Measurements from ENCODE around the gene ZNF394.

ZNF394 gene

DNA sequence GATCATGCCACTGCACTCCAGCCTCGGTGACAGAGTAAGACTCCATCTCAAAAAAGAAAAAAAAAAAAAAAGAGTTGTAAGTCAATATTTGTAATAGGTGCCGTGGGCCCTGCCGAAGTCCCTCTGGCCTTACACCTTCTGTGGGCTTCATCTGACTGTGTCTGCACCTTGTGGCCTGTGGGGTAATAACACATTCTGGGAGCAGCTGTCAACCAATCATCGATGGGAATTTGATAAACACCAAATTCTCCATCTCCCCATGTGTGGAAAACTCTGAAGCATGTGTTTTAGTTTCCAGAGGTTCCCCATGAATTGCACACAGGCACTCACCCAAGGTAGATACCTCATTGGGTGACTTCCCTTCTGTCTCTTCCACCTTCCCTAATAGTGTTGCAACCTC is 10.8 kb downstream of the ZNF394 start:
- peaks cover 8% of the 10 kb centered on the region for H3K9me3 ChIP-seq (ENCODE audit: control insufficient read depth, insufficient read depth, low read length)
- H3K4me3 ChIP-seq (ENCODE audit: low read length) = no peak overlapping the region
- H4K20me1 ChIP-seq (ENCODE audit: control insufficient read depth, insufficient read depth, low read depth, low read length) = no peaks in the 10 kb centered on the region
- peaks cover 5% of the 10 kb centered on the region; the same call in 1 of the 2 replicates for H3F3A ChIP-seq (ENCODE audit: control insufficient read depth, insufficient read depth)
- no peak for TF ChIP-seq EZH2phosphoT487 (IDR thresholded peaks at IDR 0.05; ENCODE audit: borderline replicate concordance, low read length)
- TF ChIP-seq, protein P1, sequence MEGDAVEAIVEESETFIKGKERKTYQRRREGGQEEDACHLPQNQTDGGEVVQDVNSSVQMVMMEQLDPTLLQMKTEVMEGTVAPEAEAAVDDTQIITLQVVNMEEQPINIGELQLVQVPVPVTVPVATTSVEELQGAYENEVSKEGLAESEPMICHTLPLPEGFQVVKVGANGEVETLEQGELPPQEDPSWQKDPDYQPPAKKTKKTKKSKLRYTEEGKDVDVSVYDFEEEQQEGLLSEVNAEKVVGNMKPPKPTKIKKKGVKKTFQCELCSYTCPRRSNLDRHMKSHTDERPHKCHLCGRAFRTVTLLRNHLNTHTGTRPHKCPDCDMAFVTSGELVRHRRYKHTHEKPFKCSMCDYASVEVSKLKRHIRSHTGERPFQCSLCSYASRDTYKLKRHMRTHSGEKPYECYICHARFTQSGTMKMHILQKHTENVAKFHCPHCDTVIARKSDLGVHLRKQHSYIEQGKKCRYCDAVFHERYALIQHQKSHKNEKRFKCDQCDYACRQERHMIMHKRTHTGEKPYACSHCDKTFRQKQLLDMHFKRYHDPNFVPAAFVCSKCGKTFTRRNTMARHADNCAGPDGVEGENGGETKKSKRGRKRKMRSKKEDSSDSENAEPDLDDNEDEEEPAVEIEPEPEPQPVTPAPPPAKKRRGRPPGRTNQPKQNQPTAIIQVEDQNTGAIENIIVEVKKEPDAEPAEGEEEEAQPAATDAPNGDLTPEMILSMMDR (IDR thresholded peaks at IDR 0.05; ENCODE audit: low read depth, low read length, poor library complexity, severe bottlenecking) = no peak
- H3K9me2 ChIP-seq (replicated peaks; ENCODE audit: control insufficient read depth, low read length) = no peaks in the 10 kb centered on the region
- H3K79me2 ChIP-seq (ENCODE audit: control insufficient read depth, low read length) = peaks cover 23% of the 10 kb centered on the region
- peaks cover 42% of the 10 kb centered on the region for H3K36me3 ChIP-seq (ENCODE audit: control insufficient read depth, low read length)
- no peak overlapping the region for H3K4me2 ChIP-seq (ENCODE audit: low read length)
- H3K27me3 ChIP-seq (ENCODE audit: control insufficient read depth, low read length) = no peaks in the 10 kb centered on the region
- no peaks in the 10 kb centered on the region for H3K4me1 ChIP-seq (ENCODE audit: control insufficient read depth, low read length)
- H3K27ac ChIP-seq (ENCODE audit: low read depth, low read length) = no peak overlapping the region

DNA sequence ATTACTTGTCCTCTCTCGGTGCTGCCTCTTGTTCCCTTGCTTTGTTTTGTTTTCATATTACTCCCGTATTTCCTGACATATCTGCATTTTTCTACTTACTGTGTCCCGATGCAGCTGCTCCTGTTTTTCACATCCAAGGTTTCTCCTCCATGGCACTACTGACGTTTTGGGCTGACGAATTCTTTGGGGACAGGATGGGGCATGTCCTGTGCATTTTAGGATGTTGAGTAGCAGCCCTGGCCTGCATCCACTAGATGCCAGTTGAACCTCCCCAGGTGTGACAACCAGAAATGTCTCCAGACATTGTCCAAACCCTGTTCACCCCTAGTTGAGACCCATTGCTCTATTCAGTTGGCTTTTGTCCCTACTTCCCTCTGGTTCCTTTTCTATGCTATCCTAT is 15.0 kb downstream of the ZNF394 start:
- Histone ChIP-seq H3F3A (ENCODE audit: control insufficient read depth, insufficient read depth) (0 out of 2 replicates have a peak, but pooled peaks cover 5% of the 10 kb centered on the region), H3K4me1 (ENCODE audit: control insufficient read depth, low read length) (no peaks in the 10 kb centered on the region), H3K9me3 (ENCODE audit: control insufficient read depth, insufficient read depth, low read length) (no peaks in the 10 kb centered on the region), H3K27ac (ENCODE audit: low read depth, low read length) (no peak overlapping the region), H4K20me1 (ENCODE audit: control insufficient read depth, insufficient read depth, low read depth, low read length) (no peaks in the 10 kb centered on the region), H3K27me3 (ENCODE audit: control insufficient read depth, low read length) (no peaks in the 10 kb centered on the region), H3K79me2 (ENCODE audit: control insufficient read depth, low read length) (peaks cover 15% of the 10 kb centered on the region), H3K36me3 (ENCODE audit: control insufficient read depth, low read length) (peaks cover 43% of the 10 kb centered on the region), H3K4me3 (ENCODE audit: low read length) (no peak overlapping the region), H3K9me2 (replicated peaks; ENCODE audit: control insufficient read depth, low read length) (no peaks in the 10 kb centered on the region), H3K4me2 (ENCODE audit: low read length) (no peak overlapping the region)
- TF ChIP-seq, protein P1 (IDR thresholded peaks at IDR 0.05; ENCODE audit: low read depth, low read length, poor library complexity, severe bottlenecking) = no peak
- no peak for TF ChIP-seq EZH2phosphoT487 (IDR thresholded peaks at IDR 0.05; ENCODE audit: borderline replicate concordance, low read length)

DNA sequence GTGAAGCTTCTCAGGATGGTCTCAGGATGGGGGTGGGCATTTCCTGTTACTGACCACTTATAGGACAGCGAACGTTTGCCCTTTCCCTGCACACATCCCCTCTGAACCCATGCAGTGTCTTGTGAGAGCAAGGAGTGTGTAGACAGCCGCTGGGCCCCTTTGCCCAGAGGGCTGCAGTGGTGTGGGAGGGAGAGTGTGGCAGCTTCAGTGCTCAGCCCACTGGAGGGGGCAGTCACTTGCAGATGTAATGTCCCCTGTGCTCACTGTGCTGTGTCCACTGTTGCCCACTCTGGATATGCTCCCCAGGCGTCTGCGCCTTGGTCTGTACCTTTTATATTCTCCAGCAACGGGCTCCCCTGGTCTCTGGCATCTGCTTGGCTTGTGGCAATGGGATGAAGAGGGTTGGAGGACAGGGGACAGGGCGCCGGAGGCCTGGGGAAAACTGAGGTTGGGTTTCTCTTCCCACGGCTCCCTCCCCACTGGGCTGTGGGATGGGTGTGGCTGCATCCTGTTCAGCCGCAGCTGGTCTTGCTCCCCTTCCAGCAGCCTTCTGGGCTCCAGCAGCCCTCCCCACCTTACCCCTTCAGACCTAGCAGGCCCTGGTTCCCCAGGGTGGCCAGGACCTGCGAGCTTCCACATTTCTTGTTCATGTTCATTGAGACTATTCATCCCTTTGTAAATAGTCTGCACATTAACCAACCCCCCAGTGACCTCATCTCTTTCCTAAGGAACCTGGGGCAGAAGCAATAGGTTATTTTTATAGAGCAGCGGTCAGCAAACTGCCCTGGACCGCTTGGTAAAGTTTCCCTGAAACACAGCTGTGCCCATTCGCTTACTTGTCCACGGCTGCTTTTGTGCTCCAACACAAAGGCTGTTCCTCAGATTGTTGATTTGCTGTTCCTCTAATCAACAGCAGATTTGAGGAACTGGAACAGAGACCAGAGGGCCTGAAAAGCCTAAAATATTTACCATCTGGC is 21.3 kb downstream of the ZNF394 start:
- H3K79me2 ChIP-seq (ENCODE audit: control insufficient read depth, low read length) = peaks cover 75% of the 10 kb centered on the region
- peaks cover 84% of the 10 kb centered on the region for H3K36me3 ChIP-seq (ENCODE audit: control insufficient read depth, low read length)
- H3K27me3 ChIP-seq (ENCODE audit: control insufficient read depth, low read length) = no peaks in the 10 kb centered on the region
- no peaks in the 10 kb centered on the region for H3K9me3 ChIP-seq (ENCODE audit: control insufficient read depth, insufficient read depth, low read length)
- H3K4me3 ChIP-seq (ENCODE audit: low read length) = no peak overlapping the region
- no peaks in the 10 kb centered on the region for H3K9me2 ChIP-seq (replicated peaks; ENCODE audit: control insufficient read depth, low read length)
- H3K27ac ChIP-seq (ENCODE audit: low read depth, low read length) = no peak overlapping the region
- H4K20me1 ChIP-seq (ENCODE audit: control insufficient read depth, insufficient read depth, low read depth, low read length) = peaks cover 9% of the 10 kb centered on the region
- H3K4me1 ChIP-seq (ENCODE audit: control insufficient read depth, low read length) = peaks cover 14% of the 10 kb centered on the region
- no peaks in the 10 kb centered on the region for H3F3A ChIP-seq (ENCODE audit: control insufficient read depth, insufficient read depth)
- no peak for TF ChIP-seq EZH2phosphoT487 (IDR thresholded peaks at IDR 0.05; ENCODE audit: borderline replicate concordance, low read length)
- TF ChIP-seq, protein P1 (IDR thresholded peaks at IDR 0.05; ENCODE audit: low read depth, low read length, poor library complexity, severe bottlenecking) = no peak
- no peak overlapping the region for H3K4me2 ChIP-seq (ENCODE audit: low read length)
